HepG2 (cell line): ENCODE data around the gene DNAAF8. TPM values are rescaled to one million over a fixed set of nuclear protein-coding genes. Genes with fewer than 3 reads are reported as not detected.

ENCODE experiments used
- KDM5A ChIP-seq: fragments of 200-600 bp; sonication (generic); IDR thresholded peaks from 2 replicates; pipeline ENCODE4 v1.7.0; 2018; ENCODE audit warnings: antibody characterized with exemption, mild to moderate bottlenecking, low read length, borderline replicate concordance
- RNF2 ChIP-seq: fragments of 450-650 bp; conservative IDR thresholded peaks from 2 replicates; pipeline ENCODE4 v1.6.1; 2016; ENCODE audit warnings: low read depth
- SOX13 ChIP-seq, 3 experiments: fragments of 450-650 bp in 1 of 3; sonication (generic) in 1 of 3; formaldehyde crosslinking in 1 of 3; IDR thresholded peaks in 2 of 3; conservative IDR thresholded peaks in 1 of 3; 2 replicates each; pipeline versions ENCODE4 v1.5.0 to v1.6.1; 2016 to 2020; ENCODE audit warnings: antibody characterized with exemption in 1 of 3, mild to moderate bottlenecking in 1 of 3, missing compliant biosample characterization in 1 of 3, missing genetic modification reagents in 1 of 3, moderate library complexity in 1 of 3
- ZC3H13 ChIP-seq: sonication (generic); formaldehyde crosslinking; IDR thresholded peaks from 2 replicates; pipeline ENCODE4 v1.8.1; 2023; ENCODE audit warnings: mild to moderate bottlenecking, missing genetic modification reagents, moderate library complexity
- ZNF18 ChIP-seq: sonication (generic); formaldehyde crosslinking; IDR thresholded peaks from 2 replicates; pipeline ENCODE4 v1.8.0; 2022; ENCODE audit warnings: mild to moderate bottlenecking, missing genetic modification reagents; ENCODE audit not compliant: insufficient replicate concordance
- ZNF317 ChIP-seq: sonication (generic); formaldehyde crosslinking; IDR thresholded peaks from 2 replicates; pipeline ENCODE4 v1.5.0; 2020; ENCODE audit warnings: mild to moderate bottlenecking, missing genetic modification reagents
- ZNF407 ChIP-seq: sonication (generic); formaldehyde crosslinking; IDR thresholded peaks from one replicate; pipeline ENCODE4 v1.5.1; 2020; ENCODE audit warnings: mild to moderate bottlenecking, missing genetic modification reagents; ENCODE audit errors: not compliant biosample characterization
- ZNF446 ChIP-seq: sonication (generic); formaldehyde crosslinking; IDR thresholded peaks from 2 replicates; pipeline ENCODE4 v1.5.0; 2020; ENCODE audit warnings: mild to moderate bottlenecking, missing genetic modification reagents
- ZNF792 ChIP-seq: IDR thresholded peaks from 2 replicates; pipeline ENCODE4 v1.6.1; 2016
- ZSCAN30 ChIP-seq: sonication (generic); formaldehyde crosslinking; IDR thresholded peaks from 2 replicates; pipeline ENCODE4 v1.5.0; 2020; ENCODE audit warnings: mild to moderate bottlenecking, missing genetic modification reagents
- polyA plus RNA-seq, 8 experiments: library from polyadenylated mRNA; depleted of rRNA in 3 of 8; stranded (reverse) in 7 of 8; unstranded in 1 of 8; fragments of >200 nt; fragmentation: Illumina TruSeq in 4 of 8; extraction: Trizol in 4 of 8; gene quantifications; 2 replicates each; pipeline versions ENCODE4 v1.2.1 to v1.2.3, GENCODE V29; 2011 to 2016; ENCODE audit warnings: low read depth in 4 of 8, missing spikeins in 1 of 8, mixed read lengths in 1 of 8; ENCODE audit not compliant: insufficient read depth in 1 of 8
- total RNA-seq, 5 experiments: library from RNA; depleted of rRNA; stranded (reverse); fragments of >200 nt; fragmentation: Illumina TruSeq; extraction: Trizol; gene quantifications; 2 replicates each; pipeline ENCODE4 v1.2.3, GENCODE V29; 2016; ENCODE audit warnings: low read depth in 1 of 5

The DNAAF8 gene
- total and polyA plus RNA-seq, 2 of the 13 experiments (the other 11 are each of a cell fraction or from before 2014, with no cell fraction given), result 0.44 TPM; not detected in 1

- TF ChIP-seq SOX13 (IDR thresholded peaks at IDR 0.05) (no peak), SOX13 (CRISPR knock-in tag; conservative IDR thresholded peaks at IDR 0.05 in 1 of 2, IDR thresholded peaks at IDR 0.05 in 1 of 2) (0 out of 4 replicates have a peak, but pooled peaks of 1 of the 2 experiments have one; percentile 61), ZNF18 (peak; percentile 52), ZC3H13 (CRISPR knock-in tag) (no peak), ZNF792 (CRISPR knock-in tag) (no peak), ZNF446 (CRISPR knock-in tag) (peak; percentile 40; the same call in 1 of the 2 replicates), ZNF407 (CRISPR knock-in tag) (no peak), RNF2 (no peak), ZNF317 (CRISPR knock-in tag) (peak; percentile 55; the same call in 1 of the 2 replicates), ZSCAN30 (CRISPR knock-in tag) (no peak), KDM5A (peak; percentile 35; the same call in 1 of the 2 replicates)
Measured at GRCh38 chr16:4733747-4734062, 632 bp upstream of the DNAAF8 start (continued).
